B cell (primary cell): Measurements from ENCODE around the gene BLM. TPM values are rescaled to one million over a fixed set of nuclear protein-coding genes. Genes with fewer than 3 reads are reported as not detected.
A peak's percentile ranks its signal among the peaks of the same experiment; 100 is the strongest.

Source experiments
- ATAC-seq: fragments of 200-7000 bp; cut with Tn5 transposase; one replicate; pipeline ENCODE4 v1.10.0; 2021; ENCODE audit warnings: low read depth, mild to moderate bottlenecking, moderate number of reproducible peaks, moderate library complexity
- CTCF ChIA-PET: fragments of 350-600 bp; sonication (Branson Sonifier 250); formaldehyde crosslinking; loops from one replicate; lab custom pipeline; 2021; ENCODE audit warnings: antibody characterized with exemption, inconsistent platforms; lab: Charles Lee
- POLR2A ChIA-PET: fragments of 350-600 bp; sonication (Branson Sonifier 250); formaldehyde crosslinking; loops from one replicate; lab custom pipeline; 2021; ENCODE audit warnings: antibody characterized with exemption; lab: Charles Lee
- DNase-seq: peaks from one replicate; pipeline ENCODE4 v3.0.0; 2013
- H2AFZ ChIP-seq: 2 replicates; pipeline ENCODE4 v1.6.1; 2012; ENCODE audit warnings: mild to moderate bottlenecking, low read depth, low read length; ENCODE audit not compliant: insufficient read depth, poor library complexity, severe bottlenecking
- H3K27ac ChIP-seq, 2 donors: 1 replicate in 1 of 2; 2 replicates in 1 of 2; pipeline ENCODE4 v1.5.1; 2012 to 2013; ENCODE audit warnings: low read length in 2 of 2, mild to moderate bottlenecking in 2 of 2, moderate library complexity in 1 of 2
- H3K27me3 ChIP-seq, 4 experiments: fragments of 200-600 bp in 1 of 4; sonication (generic) in 1 of 4; replicated peaks in 1 of 4; 1 replicate in 2 of 4; 2 replicates in 2 of 4; pipeline versions ENCODE4 v1.6.1 to v1.7.0; 2013 to 2016; ENCODE audit warnings: low read length in 3 of 4, mild to moderate bottlenecking in 2 of 4, mixed read lengths in 1 of 4, moderate library complexity in 1 of 4; ENCODE audit not compliant: insufficient read depth in 4 of 4, control insufficient read depth in 3 of 4; ENCODE audit errors: control extremely low read depth in 1 of 4
- H3K36me3 ChIP-seq, 2 experiments: replicated peaks in 1 of 2; 1 replicate in 1 of 2; 2 replicates in 1 of 2; pipeline versions ENCODE4 v1.6.1 to v1.7.1; 2013; ENCODE audit warnings: low read length in 1 of 2; ENCODE audit not compliant: insufficient read depth in 2 of 2, control insufficient read depth in 1 of 2; ENCODE audit errors: control extremely low read depth in 1 of 2, extremely low read depth in 1 of 2
- H3K4me1 ChIP-seq, 2 donors: fragments of 200-600 bp in 1 of 2; sonication (generic) in 1 of 2; 1 replicate in 1 of 2; 2 replicates in 1 of 2; pipeline versions ENCODE4 v1.5.1 to v1.6.1; 2013 to 2017; ENCODE audit warnings: low read length in 2 of 2; ENCODE audit not compliant: control insufficient read depth in 2 of 2, insufficient read depth in 2 of 2
- H3K4me2 ChIP-seq: replicated peaks from 2 replicates; pipeline ENCODE3; 2012; ENCODE audit warnings: mild to moderate bottlenecking, low read depth, low read length; ENCODE audit not compliant: poor library complexity, severe bottlenecking
- H3K4me3 ChIP-seq, 5 experiments: fragments of 200-600 bp in 1 of 5; sonication (generic) in 1 of 5; 1 replicate in 3 of 5; 2 replicates in 2 of 5; pipeline versions ENCODE4 v1.5.1 to v1.7.0; 2011 to 2016; ENCODE audit warnings: low read length in 4 of 5, mild to moderate bottlenecking in 4 of 5, low read depth in 2 of 5, control low read depth in 1 of 5, moderate library complexity in 1 of 5; ENCODE audit not compliant: insufficient read depth in 1 of 5; ENCODE audit errors: control extremely low read depth in 1 of 5, extremely low read depth in 1 of 5
- H3K79me2 ChIP-seq: fragments of 200-600 bp; sonication (generic); one replicate; pipeline ENCODE4 v1.6.0; 2016; ENCODE audit warnings: low read length; ENCODE audit not compliant: control insufficient read depth, insufficient read depth
- H3K9ac ChIP-seq: fragments of 200-600 bp; sonication (generic); 2 replicates; pipeline ENCODE4 v1.6.1; 2017; ENCODE audit warnings: mild to moderate bottlenecking, low read length, moderate library complexity
- H3K9me3 ChIP-seq, 3 donors: one replicate each; pipeline versions ENCODE4 v1.6.1 to v1.7.1; 2013; ENCODE audit warnings: low read length in 2 of 3; ENCODE audit not compliant: control insufficient read depth in 2 of 3, insufficient read depth in 1 of 3; ENCODE audit errors: control extremely low read depth in 1 of 3
- H4K20me1 ChIP-seq: 2 replicates; pipeline ENCODE4 v1.6.0; 2012; ENCODE audit warnings: mild to moderate bottlenecking, low read length; ENCODE audit not compliant: insufficient read depth, control insufficient read depth, poor library complexity, severe bottlenecking
- H3K27ac Mint-ChIP-seq: one replicate; pipeline ENCODE4 v1.8.0; 2021; ENCODE audit warnings: mixed read lengths
- H3K27me3 Mint-ChIP-seq: one replicate; pipeline ENCODE4 v1.8.0; 2021; ENCODE audit warnings: mixed read lengths
- H3K4me1 Mint-ChIP-seq: one replicate; pipeline ENCODE4 v1.8.0; 2021; ENCODE audit warnings: mixed read lengths
- H3K4me3 Mint-ChIP-seq: one replicate; pipeline ENCODE4 v1.8.0; 2021; ENCODE audit warnings: mixed read lengths
- H3K9me3 Mint-ChIP-seq: one replicate; pipeline ENCODE4 v1.8.0; 2022; ENCODE audit warnings: mixed read lengths; ENCODE audit not compliant: insufficient read depth
- CTCF ChIP-seq: fragments of 200-600 bp; IDR thresholded peaks from one replicate; pipeline ENCODE4 v1.8.0; 2022; ENCODE audit warnings: antibody characterized with exemption, mild to moderate bottlenecking
- EZH2 ChIP-seq: IDR thresholded peaks from 2 replicates; pipeline ENCODE4 v1.6.1; 2012; ENCODE audit warnings: borderline replicate concordance, low read depth, mild to moderate bottlenecking, moderate library complexity, low read length; ENCODE audit not compliant: insufficient read depth, poor library complexity, severe bottlenecking
- WGBS: methylation state at CpG from one replicate; pipeline ENCODE4 v1.1.5; 2013; ENCODE audit warnings: missing lambda C conversion rate; ENCODE audit not compliant: insufficient coverage; 5-methylcytosine and 5-hydroxymethylcytosine counted together
- intact Hi-C: fragments of 100-400 bp; cut with micrococcal nuclease; formaldehyde crosslinking; loops from one replicate; pipeline ENCODE4 v1.10.0; 2022
- polyA plus RNA-seq: library from polyadenylated mRNA; depleted of rRNA; stranded (reverse); fragments of >200 nt; gene quantifications from 2 replicates; pipeline ENCODE4 v1.2.3, GENCODE V29; 2012
- total RNA-seq, 2 donors: library from RNA; stranded (reverse); fragments of 120-200 nt in 1 of 2; gene quantifications; 1 replicate in 1 of 2; 2 replicates in 1 of 2; pipeline versions ENCODE4 v1.2.3 to v1.2.4, GENCODE V29; 2013 to 2022

BLM gene
- total and polyA plus RNA-seq, 2 donors (not counting 1 experiment from before 2014, with no cell fraction given) = 5.2 to 17.4 TPM

- peak overlapping the region; percentile 40 for H3K4me2 ChIP-seq
- 40% methylated on average over 7 of the region's 11 CpGs for WGBS
Observed at GRCh38 chr15:90685591-90686434, 31.3 kb upstream of the BLM start.

More at GRCh38 chr15:90685591-90686434, 31.3 kb upstream of the BLM start:
- intact Hi-C loops = loop anchor here (2.0 kb wide), 1 partner anchor 19 kb away; no protein-coding TSS in a partner anchor
- no peak overlapping the region for H3K27ac ChIP-seq
- H3K9ac ChIP-seq = no peak overlapping the region
- Mint-ChIP-seq H3K4me3 (peak overlapping the region; percentile 32), H3K9me3 (peaks cover 3% of the 10 kb centered on the region), H3K27ac (peak overlapping the region; percentile 74), H3K4me1 (peaks cover 19% of the 10 kb centered on the region), H3K27me3 (peaks cover 4% of the 10 kb centered on the region)
- H3K27me3 ChIP-seq = peaks cover 0 to 13% (median 0%) of the 10 kb centered on the region in 4 experiments
- CTCF ChIA-PET = interaction anchor here (1.0 to 2.4 kb wide), 4 partner anchors 35 to 201 kb away, joined by 4 to 13 read pairs (median 6); no protein-coding TSS in a partner anchor
- H3K4me1 ChIP-seq = peaks cover 18 to 23% of the 10 kb centered on the region in 2 donors
- ATAC-seq (peak; percentile 43), DNase-seq (peak; percentile 31)
- H3K36me3 ChIP-seq = no peaks in the 10 kb centered on the region
- POLR2A ChIA-PET = interaction anchor here (0.6 kb wide), 1 partner anchor 242 kb away, joined by 4 read pairs; no protein-coding TSS in a partner anchor
- H3K4me3 ChIP-seq = no peak overlapping the region
- H3K9me3 ChIP-seq = peaks cover 0 to 10% (median 5%) of the 10 kb centered on the region in 3 donors
- no peaks in the 10 kb centered on the region for H3K79me2 ChIP-seq
- no peak overlapping the region for H2AFZ ChIP-seq
- no peaks in the 10 kb centered on the region for H4K20me1 ChIP-seq
- no peak for TF ChIP-seq EZH2
- TF ChIP-seq CTCF = no peak
